Panc1 (cell line): ENCODE results near the gene ZNF428. TPM values are rescaled to one million over a fixed set of nuclear protein-coding genes. Genes with fewer than 3 reads are reported as not detected.

Source experiments
- ATAC-seq: fragments of 200-7000 bp; cut with Tn5 transposase; 2 replicates; pipeline ENCODE4 v1.9.1; 2020; ENCODE audit warnings: mild to moderate bottlenecking, moderate library complexity
- BruUV-seq: library from RNA; stranded (reverse); fragments of 400-500 nt; replicated peaks from 2 replicates; lab custom pipeline; 2021; lab: Mats Ljungman, UMichigan
- CTCF ChIA-PET: fragments of 300-600 bp; sonication (Branson Sonifier 250); formaldehyde crosslinking; loops from one replicate; lab custom pipeline; 2022; ENCODE audit warnings: antibody characterized with exemption; lab: Charles Lee
- POLR2A ChIA-PET: fragments of 300-600 bp; sonication (Branson Sonifier 250); formaldehyde crosslinking; loops from one replicate; lab custom pipeline; 2022; ENCODE audit warnings: antibody characterized with exemption; lab: Charles Lee
- DNase-seq: peaks from one replicate; pipeline ENCODE4 v3.0.0-alpha.2; 2010; ENCODE audit warnings: low read depth, low spot score
- H3K27ac ChIP-seq: 2 replicates; pipeline ENCODE4 v1.5.1; 2011; ENCODE audit warnings: mild to moderate bottlenecking, low read length, inconsistent platforms
- H3K27me3 ChIP-seq: fragments of 200-500 bp; sonication (Bioruptor generic); 2 replicates; pipeline ENCODE4 v1.6.0; 2014; ENCODE audit warnings: low read length, inconsistent platforms; ENCODE audit not compliant: control insufficient read depth, insufficient read depth
- H3K36me3 ChIP-seq: fragments of 200-500 bp; sonication (Bioruptor generic); 2 replicates; pipeline ENCODE4 v1.5.1; 2014; ENCODE audit warnings: inconsistent platforms, mild to moderate bottlenecking, low read length, moderate library complexity; ENCODE audit not compliant: control insufficient read depth, insufficient read depth
- H3K4me1 ChIP-seq: 2 replicates; pipeline ENCODE4 v1.5.1; 2011; ENCODE audit warnings: inconsistent platforms, mild to moderate bottlenecking, low read length, moderate library complexity; ENCODE audit not compliant: control insufficient read depth, insufficient read depth
- H3K4me3 ChIP-seq, 2 experiments: 2 replicates each; pipeline ENCODE4 v1.5.1; 2011 to 2012; ENCODE audit warnings: low read depth in 2 of 2, low read length in 2 of 2, mild to moderate bottlenecking in 2 of 2, inconsistent platforms in 1 of 2, moderate library complexity in 1 of 2
- H3K9me3 ChIP-seq: fragments of 200-500 bp; sonication (Bioruptor generic); 2 replicates; pipeline ENCODE4 v1.5.1; 2014; ENCODE audit warnings: low read depth, mild to moderate bottlenecking, inconsistent platforms, low read length, moderate library complexity; ENCODE audit not compliant: control insufficient read depth, insufficient read depth
- CTCF ChIP-seq: fragments of 450-650 bp; IDR thresholded peaks from 2 replicates; pipeline ENCODE4 v1.5.1; 2017; ENCODE audit warnings: mild to moderate bottlenecking
- POLR2AphosphoS5 ChIP-seq: IDR thresholded peaks from 2 replicates; pipeline ENCODE4 v1.6.1; 2012; ENCODE audit warnings: mild to moderate bottlenecking, low read depth, low read length, moderate library complexity
- REST ChIP-seq, 2 experiments: IDR thresholded peaks; 2 replicates each; pipeline ENCODE4 v1.6.1; 2011 to 2012; ENCODE audit warnings: low read depth in 2 of 2, control low read depth in 1 of 2, low read length in 1 of 2, mild to moderate bottlenecking in 1 of 2, moderate library complexity in 1 of 2; ENCODE audit not compliant: insufficient read depth in 1 of 2
- SIN3A ChIP-seq: IDR thresholded peaks from 2 replicates; pipeline ENCODE4 v1.6.1; 2012; ENCODE audit warnings: low read depth, mild to moderate bottlenecking, low read length, moderate library complexity, borderline replicate concordance; ENCODE audit not compliant: insufficient read depth
- TCF7L2 ChIP-seq: IDR thresholded peaks from 2 replicates; pipeline ENCODE4 v1.6.1; 2011; ENCODE audit warnings: mild to moderate bottlenecking, low read depth, low read length, inconsistent platforms
- in situ Hi-C: cut with HindIII; loops from 2 replicates; pipeline ENCODE4 v1.10.0; 2016; ENCODE audit warnings: low sequenced_read_pairs, low pct_unique_long_range_greater_than_20kb
- intact Hi-C: fragments of 100-400 bp; cut with micrococcal nuclease; formaldehyde crosslinking; loops from one replicate; pipeline ENCODE4 v1.10.0; 2022; ENCODE audit not compliant: unreplicated experiment
- total RNA-seq: library from RNA; stranded (reverse); gene quantifications from one replicate; pipeline ENCODE4 v1.2.1, GENCODE V29; 2021; ENCODE audit not compliant: unreplicated experiment

Gene ZNF428
- total RNA-seq, 1 experiment from 2014 or later: 45.6 TPM

GRCh38 chr19:43616306-43616705 is 3.1 kb downstream of the ZNF428 start:
- in situ Hi-C loops: no loop called here

GRCh38 chr19:43612374-43612773 is 7.1 kb downstream of the ZNF428 start:
- H3K27ac ChIP-seq: no peak overlapping the region
- H3K4me3 ChIP-seq: no peak overlapping the region
- in situ Hi-C loops (no loop called here), intact Hi-C loops (no loop called here)
- ChIA-PET CTCF (no interaction called here), POLR2A (no interaction called here)
- H3K27me3 ChIP-seq: no peaks in the 10 kb centered on the region
- BruUV-seq: no TSS peak
- DNase-seq (no peak), ATAC-seq (no peak)
- no peaks in the 10 kb centered on the region for H3K9me3 ChIP-seq
- H3K4me1 ChIP-seq: no peaks in the 10 kb centered on the region
- TF ChIP-seq SIN3A (no peak), POLR2AphosphoS5 (no peak), TCF7L2 (no peak), CTCF (no peak), REST (IDR thresholded peaks at IDR 0.05; ENCODE audit: insufficient read depth in 1 of 2, low read depth in 2 of 2, low read length in 1 of 2) (no peak)
- H3K36me3 ChIP-seq: no peaks in the 10 kb centered on the region

More at GRCh38 chr19:43616306-43616705, 3.1 kb downstream of the ZNF428 start:
- CTCF ChIA-PET: no interaction called here
- no peaks in the 10 kb centered on the region for H3K36me3 ChIP-seq
- intact Hi-C loops: no loop called here
- no peaks in the 10 kb centered on the region for H3K27me3 ChIP-seq
- POLR2A ChIA-PET: no interaction called here
- H3K4me3 ChIP-seq: no peak overlapping the region
- no peak for ATAC-seq
- H3K27ac ChIP-seq: no peak overlapping the region
- H3K4me1 ChIP-seq: no peaks in the 10 kb centered on the region
- TF ChIP-seq REST (IDR thresholded peaks at IDR 0.05; ENCODE audit: insufficient read depth in 1 of 2, low read depth in 2 of 2, low read length in 1 of 2): no peak
- TF ChIP-seq SIN3A: no peak
- no peak for TF ChIP-seq POLR2AphosphoS5
- no peak for TF ChIP-seq TCF7L2
- no peak for TF ChIP-seq CTCF
- DNase-seq: no peak
- no TSS peak for BruUV-seq
- H3K9me3 ChIP-seq: no peaks in the 10 kb centered on the region
